ENCODE data around the gene SCN2B. TPM values are rescaled to one million over a fixed set of nuclear protein-coding genes. Genes with fewer than 3 reads are reported as not detected.
"Not testable (repeated sequence)": the region's sequence is repeated elsewhere in the genome, so short reads cannot be mapped to it uniquely, and the experiment has no call there.

Gene SCN2B
- total RNA-seq, 2 experiments from 2014 or later: 0.06 to 0.10 TPM

- TF ChIP-seq, protein P1, sequence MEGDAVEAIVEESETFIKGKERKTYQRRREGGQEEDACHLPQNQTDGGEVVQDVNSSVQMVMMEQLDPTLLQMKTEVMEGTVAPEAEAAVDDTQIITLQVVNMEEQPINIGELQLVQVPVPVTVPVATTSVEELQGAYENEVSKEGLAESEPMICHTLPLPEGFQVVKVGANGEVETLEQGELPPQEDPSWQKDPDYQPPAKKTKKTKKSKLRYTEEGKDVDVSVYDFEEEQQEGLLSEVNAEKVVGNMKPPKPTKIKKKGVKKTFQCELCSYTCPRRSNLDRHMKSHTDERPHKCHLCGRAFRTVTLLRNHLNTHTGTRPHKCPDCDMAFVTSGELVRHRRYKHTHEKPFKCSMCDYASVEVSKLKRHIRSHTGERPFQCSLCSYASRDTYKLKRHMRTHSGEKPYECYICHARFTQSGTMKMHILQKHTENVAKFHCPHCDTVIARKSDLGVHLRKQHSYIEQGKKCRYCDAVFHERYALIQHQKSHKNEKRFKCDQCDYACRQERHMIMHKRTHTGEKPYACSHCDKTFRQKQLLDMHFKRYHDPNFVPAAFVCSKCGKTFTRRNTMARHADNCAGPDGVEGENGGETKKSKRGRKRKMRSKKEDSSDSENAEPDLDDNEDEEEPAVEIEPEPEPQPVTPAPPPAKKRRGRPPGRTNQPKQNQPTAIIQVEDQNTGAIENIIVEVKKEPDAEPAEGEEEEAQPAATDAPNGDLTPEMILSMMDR (conservative IDR thresholded peaks at IDR 0.05; ENCODE audit: low read length): no peak
- no peak for TF ChIP-seq EZH2phosphoT487 (IDR thresholded peaks at IDR 0.05; ENCODE audit: borderline replicate concordance, low read depth, low read length)
- H3K9me2 ChIP-seq (ENCODE audit: insufficient read depth, low read length): no peaks in the 10 kb centered on the region
- no peaks in the 10 kb centered on the region for H3K79me2 ChIP-seq (ENCODE audit: insufficient read depth, low read depth, low read length)
- no peak for DNase-seq (ENCODE audit: low spot score)
- no TSS peak for BruUV-seq (replicated peaks)
- POLR2A ChIA-PET: no interaction called here
- H3K36me3 ChIP-seq (ENCODE audit: insufficient read depth, low read length): no peaks in the 10 kb centered on the region
- H3K4me3 ChIP-seq (ENCODE audit: low read depth, low read length, poor library complexity, severe bottlenecking): no peak overlapping the region
- no peaks in the 10 kb centered on the region for H4K20me1 ChIP-seq (ENCODE audit: insufficient read depth, low read length)
- no peaks in the 10 kb centered on the region for H3K4me1 ChIP-seq (ENCODE audit: insufficient read depth, low read length, poor library complexity, severe bottlenecking)
- no peak overlapping the region for H2AFZ ChIP-seq (ENCODE audit: low read length)
- CTCF ChIA-PET (ENCODE audit: unreplicated experiment): interaction anchor here (0.6 kb wide), 1 partner anchor 154 kb away, joined by 4 read pairs; no protein-coding TSS in a partner anchor
- intact Hi-C loops (cut with micrococcal nuclease; ENCODE audit: unreplicated experiment): loop anchor here (5.0 to 10.0 kb wide), 2 partner anchors 62 to 370 kb away; partner anchors contain the start of gene IFT46
- H3K9me3 ChIP-seq (ENCODE audit: low read length): 0 out of 2 replicates have a peak, but pooled peaks cover 4% of the 10 kb centered on the region
- H3K27ac ChIP-seq (ENCODE audit: low read depth, low read length, poor library complexity, severe bottlenecking): no peak overlapping the region
- no peak overlapping the region for H3K4me2 ChIP-seq (ENCODE audit: low read length)
These were observed 18.6 kb upstream of the SCN2B start for GRCh38 chr11:118194835-118195627.

DNA sequence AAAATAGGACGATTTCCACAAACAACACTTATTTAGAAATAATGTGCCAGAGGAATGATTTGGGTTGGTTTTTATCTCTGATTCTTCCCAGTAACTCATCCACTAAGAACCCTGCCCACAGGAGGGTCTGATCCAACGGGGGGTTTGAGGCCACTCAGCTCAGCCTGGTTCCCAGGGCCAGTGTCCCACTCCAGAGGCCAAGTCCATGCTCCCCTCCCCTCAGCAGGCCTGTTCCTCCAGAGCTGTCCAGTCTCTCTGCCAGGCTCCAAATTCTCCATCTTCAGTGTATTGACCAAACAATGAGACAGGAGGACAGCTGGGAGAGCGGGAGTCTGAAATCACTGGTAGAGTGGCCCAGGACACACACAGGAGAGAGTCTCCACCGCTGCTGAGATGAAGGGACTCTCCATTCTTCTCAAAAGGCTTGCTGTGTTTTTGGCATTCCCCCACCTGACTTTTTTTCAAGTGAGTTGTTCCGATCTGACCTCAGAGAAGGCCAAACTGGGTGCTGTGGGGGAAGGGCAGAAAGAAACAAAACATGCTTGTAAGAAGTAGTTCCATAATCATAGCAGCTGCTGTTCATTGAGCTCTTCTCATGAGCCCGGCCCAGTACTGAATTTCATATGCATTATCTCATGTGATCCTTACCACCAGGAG is 17.6 kb upstream of the SCN2B start:
- no peaks in the 10 kb centered on the region for H3K9me2 ChIP-seq (ENCODE audit: insufficient read depth, low read length)
- 0 out of 2 replicates have a peak, but pooled peaks cover 4% of the 10 kb centered on the region for H3K9me3 ChIP-seq (ENCODE audit: low read length)
- H3K4me1 ChIP-seq (ENCODE audit: insufficient read depth, low read length, poor library complexity, severe bottlenecking): no peaks in the 10 kb centered on the region
- TF ChIP-seq EZH2phosphoT487 (IDR thresholded peaks at IDR 0.05; ENCODE audit: borderline replicate concordance, low read depth, low read length): no peak
- TF ChIP-seq, protein P1 (conservative IDR thresholded peaks at IDR 0.05; ENCODE audit: low read length): no peak
- ChIA-PET POLR2A (no interaction called here), CTCF (ENCODE audit: unreplicated experiment) (no interaction called here)
- no peak overlapping the region for H3K27ac ChIP-seq (ENCODE audit: low read depth, low read length, poor library complexity, severe bottlenecking)
- intact Hi-C loops (cut with micrococcal nuclease; ENCODE audit: unreplicated experiment): loop anchor here (10.0 kb wide), 1 partner anchor 371 kb away; the partner anchor contains the start of gene IFT46
- no peaks in the 10 kb centered on the region for H3K79me2 ChIP-seq (ENCODE audit: insufficient read depth, low read depth, low read length)
- DNase-seq (ENCODE audit: low spot score): no peak
- H3K4me2 ChIP-seq (ENCODE audit: low read length): no peak overlapping the region
- H2AFZ ChIP-seq (ENCODE audit: low read length): no peak overlapping the region
- no peaks in the 10 kb centered on the region for H3K36me3 ChIP-seq (ENCODE audit: insufficient read depth, low read length)
- no peak overlapping the region for H3K4me3 ChIP-seq (ENCODE audit: low read depth, low read length, poor library complexity, severe bottlenecking)
- H4K20me1 ChIP-seq (ENCODE audit: insufficient read depth, low read length): no peaks in the 10 kb centered on the region
- no TSS peak for BruUV-seq (replicated peaks)

DNA sequence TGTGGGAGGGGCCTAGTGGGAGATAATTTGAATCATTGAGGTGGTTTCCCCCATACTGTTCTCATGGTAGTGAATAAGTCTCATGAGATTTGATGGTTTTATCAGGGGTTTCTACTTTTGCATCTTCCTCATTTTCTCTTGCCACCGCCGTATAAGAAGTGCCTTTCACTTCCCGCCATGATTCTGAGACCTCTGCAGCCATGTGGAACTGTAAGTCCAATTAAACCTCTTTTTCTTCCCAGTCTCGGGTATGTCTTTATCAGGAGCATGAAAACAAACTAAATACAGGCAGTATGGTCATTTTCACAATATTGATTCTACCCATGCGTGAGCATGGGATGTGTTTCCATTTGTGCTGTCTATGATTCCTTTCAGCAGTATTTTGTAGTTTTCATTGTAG is 16.4 kb upstream of the SCN2B start:
- POLR2A ChIA-PET; H3K79me2 ChIP-seq (ENCODE audit: insufficient read depth, low read depth, low read length); H3K36me3 ChIP-seq (ENCODE audit: insufficient read depth, low read length); BruUV-seq (replicated peaks); H3K4me3 ChIP-seq (ENCODE audit: low read depth, low read length, poor library complexity, severe bottlenecking); H3K4me1 ChIP-seq (ENCODE audit: insufficient read depth, low read length, poor library complexity, severe bottlenecking); H4K20me1 ChIP-seq (ENCODE audit: insufficient read depth, low read length); H3K27ac ChIP-seq (ENCODE audit: low read depth, low read length, poor library complexity, severe bottlenecking); CTCF ChIA-PET (ENCODE audit: unreplicated experiment); DNase-seq (ENCODE audit: low spot score); H2AFZ ChIP-seq (ENCODE audit: low read length); H3K9me3 ChIP-seq (ENCODE audit: low read length); H3K9me2 ChIP-seq (ENCODE audit: insufficient read depth, low read length); H3K4me2 ChIP-seq (ENCODE audit: low read length): not testable (repeated sequence)
- intact Hi-C loops (cut with micrococcal nuclease; ENCODE audit: unreplicated experiment): loop anchor here (10.0 kb wide), 1 partner anchor 372 kb away; the partner anchor contains the start of gene IFT46

DNA sequence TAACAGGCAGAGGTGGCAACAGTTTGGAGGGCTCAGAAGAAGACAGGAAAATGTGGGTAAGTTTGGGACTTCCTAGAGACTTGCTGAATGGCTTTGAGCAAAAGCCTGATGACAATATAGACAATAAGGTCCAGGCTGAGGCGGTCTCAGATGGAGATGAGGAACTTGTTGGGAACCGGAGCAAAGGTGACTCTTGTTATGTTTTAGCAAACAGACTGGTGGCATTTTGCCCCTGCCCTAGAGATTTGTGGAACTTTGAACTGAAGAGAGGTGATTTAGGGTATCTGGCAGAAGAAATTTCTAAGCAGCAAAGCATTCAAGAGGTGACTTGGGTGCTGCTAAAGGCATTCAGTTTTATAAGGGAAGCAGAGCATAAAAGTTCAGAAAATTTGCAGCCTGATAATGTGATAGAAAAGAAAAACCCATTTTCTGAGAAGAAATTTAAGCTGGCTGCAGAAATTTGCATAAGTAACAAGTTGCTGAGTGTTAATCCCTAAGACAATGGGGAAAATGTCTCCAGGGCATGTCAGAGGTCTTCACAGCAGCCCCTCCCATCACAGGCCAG is 14.6 kb upstream of the SCN2B start:
- H3K79me2 ChIP-seq (ENCODE audit: insufficient read depth, low read depth, low read length); H3K4me3 ChIP-seq (ENCODE audit: low read depth, low read length, poor library complexity, severe bottlenecking); H3K4me2 ChIP-seq (ENCODE audit: low read length); H2AFZ ChIP-seq (ENCODE audit: low read length); H3K4me1 ChIP-seq (ENCODE audit: insufficient read depth, low read length, poor library complexity, severe bottlenecking); H3K9me2 ChIP-seq (ENCODE audit: insufficient read depth, low read length); H3K9me3 ChIP-seq (ENCODE audit: low read length); H4K20me1 ChIP-seq (ENCODE audit: insufficient read depth, low read length); H3K36me3 ChIP-seq (ENCODE audit: insufficient read depth, low read length); H3K27ac ChIP-seq (ENCODE audit: low read depth, low read length, poor library complexity, severe bottlenecking); CTCF ChIA-PET (ENCODE audit: unreplicated experiment); POLR2A ChIA-PET; DNase-seq (ENCODE audit: low spot score); BruUV-seq (replicated peaks): not testable (repeated sequence)
- intact Hi-C loops (cut with micrococcal nuclease; ENCODE audit: unreplicated experiment): loop anchor here (10.0 kb wide), 1 partner anchor 374 kb away; the partner anchor contains the start of gene IFT46
